ENCODE results near the gene TBC1D14.
A peak's percentile ranks its signal among the peaks of the same experiment; 100 is the strongest.

TBC1D14 gene

GRCh38 chr4:7027284-7027683, 117.7 kb downstream of the TBC1D14 start:
- DNase-seq = no peak

GRCh38 chr4:7027913-7028312, 118.3 kb downstream of the TBC1D14 start:
- DNase-seq = no peak

GRCh38 chr4:7029212-7029611, 119.6 kb downstream of the TBC1D14 start:
- DNase-seq = no peak

- no peak for DNase-seq
These were observed 120.3 kb downstream of the TBC1D14 start for GRCh38 chr4:7029921-7030320.

GRCh38 chr4:7030856-7031255, 121.2 kb downstream of the TBC1D14 start:
- no peak for DNase-seq

GRCh38 chr4:7031558-7032449, 122.2 kb downstream of the TBC1D14 start:
- no peak for DNase-seq

- DNase-seq = no peak
These were observed 123.0 kb downstream of the TBC1D14 start for GRCh38 chr4:7032596-7032995.

- no peak for DNase-seq
These were observed 124.8 kb downstream of the TBC1D14 start for GRCh38 chr4:7034262-7035081.

- peak; percentile 42 for DNase-seq
These were observed 127.8 kb downstream of the TBC1D14 start for GRCh38 chr4:7037425-7037824.

- DNase-seq = no peak
These were observed 131.1 kb downstream of the TBC1D14 start for GRCh38 chr4:7040765-7041164.

GRCh38 chr4:7041246-7041645, 131.6 kb downstream of the TBC1D14 start:
- no peak for DNase-seq

- no peak for DNase-seq
These were observed 132.3 kb downstream of the TBC1D14 start for GRCh38 chr4:7041801-7042502.

- peak; percentile 93 for DNase-seq
These were observed 133.1 kb downstream of the TBC1D14 start for GRCh38 chr4:7042503-7043283.

- DNase-seq = peak; percentile 45
These were observed 133.9 kb downstream of the TBC1D14 start, which contains the start of gene TADA2B for GRCh38 chr4:7043284-7044136. Gene TADA2B, plus strand, starts transcription at chr4:7043372. Its CDS starts 208 bp downstream, at chr4:7043580.

GRCh38 chr4:7044137-7044930, 134.7 kb downstream of the TBC1D14 start:
- no peak for DNase-seq

- no peak for DNase-seq
These were observed 135.9 kb downstream of the TBC1D14 start for GRCh38 chr4:7045553-7045952.

- peak; percentile 23 for DNase-seq
These were observed 136.6 kb downstream of the TBC1D14 start for GRCh38 chr4:7045961-7046921.

GRCh38 chr4:7046971-7047370, 137.3 kb downstream of the TBC1D14 start:
- DNase-seq = no peak

GRCh38 chr4:7048642-7049041, 139.0 kb downstream of the TBC1D14 start:
- DNase-seq = no peak

Data from RPMI8226 (cell line).